ENCODE results near the gene LMF1. TPM values are rescaled to one million over a fixed set of nuclear protein-coding genes. Genes with fewer than 3 reads are reported as not detected.
"Not testable (repeated sequence)": the region's sequence is repeated elsewhere in the genome, so short reads cannot be mapped to it uniquely, and the experiment has no call there.

LMF1 gene
- total RNA-seq, 2 donors from 2014 or later = 11.9 to 12.0 TPM

DNA sequence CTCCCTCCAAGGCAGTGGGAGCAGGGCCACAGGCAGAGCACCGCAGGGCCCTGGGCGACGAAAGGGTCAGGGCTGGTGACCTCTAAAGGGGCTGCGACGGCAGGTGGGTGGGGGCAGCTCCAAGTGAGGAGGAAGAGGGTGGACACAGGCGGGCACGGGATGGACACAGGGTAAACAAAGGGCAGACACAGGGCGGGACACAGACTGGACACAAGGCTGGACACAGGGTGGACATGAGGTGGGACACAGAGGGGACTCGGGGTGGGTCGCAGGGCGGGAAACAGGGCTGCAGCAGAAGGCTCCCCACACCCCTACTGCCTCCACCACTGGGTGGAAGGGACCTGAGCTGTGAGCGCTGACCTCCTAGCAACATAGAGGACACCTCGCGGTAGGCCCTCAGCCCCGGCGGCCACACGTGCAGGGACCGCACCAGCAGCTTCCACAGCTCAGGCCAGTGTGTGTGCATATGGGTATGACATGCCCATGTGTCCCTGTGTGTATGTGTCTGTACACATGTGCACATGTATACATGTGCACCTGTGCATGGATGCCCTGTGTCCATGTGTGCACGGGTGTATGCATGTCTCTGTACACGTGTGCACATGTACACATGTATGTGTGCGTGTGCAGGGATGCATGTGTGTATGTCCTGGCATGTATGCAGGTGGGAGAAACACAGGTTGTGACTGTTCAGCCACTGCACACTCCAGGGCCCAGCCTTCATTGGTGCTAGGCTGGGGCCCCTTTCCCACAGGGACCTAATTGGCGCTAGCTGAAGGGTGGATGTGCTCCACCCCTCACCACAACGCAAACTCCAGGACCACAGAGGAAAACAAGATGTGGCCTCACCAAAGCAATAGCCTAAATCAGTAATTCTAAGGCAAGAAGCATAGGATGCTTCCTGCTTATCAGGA, 7.6 kb downstream of the LMF1 start:
- intact Hi-C loops (cut with DNase I) = no loop called here
- no peak for ATAC-seq
- DNase-seq = no peak

- ATAC-seq (no peak), DNase-seq (no peak)
- intact Hi-C loops (cut with DNase I) = no loop called here
Observed at GRCh38 chr16:962366-962765, 8.4 kb downstream of the LMF1 start.

- ATAC-seq (no peak), DNase-seq (no peak)
- intact Hi-C loops (cut with DNase I) = no loop called here
Observed at GRCh38 chr16:959232-960040, 11.3 kb downstream of the LMF1 start.

GRCh38 chr16:955766-956165, 15.0 kb downstream of the LMF1 start:
- intact Hi-C loops (cut with DNase I); ATAC-seq; DNase-seq: not testable (repeated sequence)

GRCh38 chr16:953818-954217, 17.0 kb downstream of the LMF1 start:
- DNase-seq; ATAC-seq; intact Hi-C loops (cut with DNase I): not testable (repeated sequence)

DNA sequence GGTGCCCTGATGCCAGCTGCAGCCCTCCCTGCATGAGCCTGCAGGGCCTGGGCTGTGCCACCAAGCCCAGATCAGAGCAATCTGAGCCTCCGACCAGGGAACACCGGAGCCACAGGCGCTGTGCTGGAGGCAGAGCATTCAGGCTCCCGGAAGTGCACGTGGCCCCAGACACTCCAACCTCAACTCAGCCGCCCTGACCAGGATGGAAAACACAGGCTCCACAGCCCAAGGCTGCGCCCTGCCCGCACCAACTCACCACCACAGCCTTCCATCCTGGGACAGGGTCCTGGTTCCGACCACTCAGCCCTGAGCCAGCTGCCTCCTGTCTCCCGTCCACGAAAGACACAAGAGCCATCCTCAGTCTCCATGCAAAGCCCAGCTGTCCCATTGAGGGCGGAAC, 18.5 kb downstream of the LMF1 start:
- intact Hi-C loops (cut with DNase I) = no loop called here
- no peak for DNase-seq
- no peak for ATAC-seq

DNA sequence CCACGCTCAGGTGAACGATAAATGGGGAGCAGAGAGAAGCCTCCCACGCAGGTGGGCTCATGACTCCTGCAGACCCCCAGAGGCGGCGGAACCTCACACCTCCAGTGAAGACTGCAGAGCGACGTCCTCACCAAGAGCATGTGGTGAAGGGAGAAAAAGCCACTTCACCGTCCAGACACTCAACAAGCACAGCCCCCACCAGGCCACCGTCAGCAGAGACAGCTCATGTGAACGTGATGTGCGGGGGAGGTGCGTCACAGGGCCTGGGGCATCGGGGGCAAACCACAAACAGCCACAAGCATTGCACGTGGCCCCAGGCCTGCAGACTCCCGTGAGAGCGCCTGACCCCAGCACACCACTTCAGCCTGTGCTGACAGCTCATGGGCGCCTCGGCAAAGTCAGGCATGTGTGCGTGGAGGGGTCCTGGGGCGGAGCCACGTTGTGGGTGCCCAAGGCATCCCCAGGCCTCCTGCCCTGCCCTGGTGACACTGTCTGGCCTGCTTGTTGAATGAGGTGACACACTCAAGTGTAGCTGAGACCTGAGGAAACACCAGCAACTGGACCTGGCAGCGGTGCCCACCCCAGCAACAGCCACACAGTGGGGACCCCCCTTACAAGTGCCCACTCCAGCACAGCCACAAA, 19.0 kb downstream of the LMF1 start:
- intact Hi-C loops (cut with DNase I) = no loop called here
- ATAC-seq (no peak), DNase-seq (no peak)

- intact Hi-C loops (cut with DNase I); DNase-seq: not testable (repeated sequence)
Observed at GRCh38 chr16:950733-951573, 19.8 kb downstream of the LMF1 start.

GRCh38 chr16:948767-949166, 22.0 kb downstream of the LMF1 start:
- DNase-seq; ATAC-seq; intact Hi-C loops (cut with DNase I): not testable (repeated sequence)

More at GRCh38 chr16:950733-951573, 19.8 kb downstream of the LMF1 start:
- not testable (repeated sequence) for ATAC-seq

GRCh38 chr16:947922-948303, 22.9 kb downstream of the LMF1 start:
- DNase-seq; intact Hi-C loops (cut with DNase I); ATAC-seq: not testable (repeated sequence)

GRCh38 chr16:947255-947921, 23.4 kb downstream of the LMF1 start:
- ATAC-seq (no peak), DNase-seq (no peak)
- intact Hi-C loops (cut with DNase I) = no loop called here

GRCh38 chr16:946048-946395, 24.8 kb downstream of the LMF1 start:
- ATAC-seq = no peak
- intact Hi-C loops (cut with DNase I) = no loop called here
- no peak for DNase-seq

- no peak for DNase-seq
- intact Hi-C loops (cut with DNase I) = no loop called here
- ATAC-seq = no peak
Observed at GRCh38 chr16:945271-946047, 25.3 kb downstream of the LMF1 start.

GRCh38 chr16:943971-944370, 26.8 kb downstream of the LMF1 start:
- ATAC-seq (no peak), DNase-seq (no peak)
- intact Hi-C loops (cut with DNase I) = no loop called here

DNA sequence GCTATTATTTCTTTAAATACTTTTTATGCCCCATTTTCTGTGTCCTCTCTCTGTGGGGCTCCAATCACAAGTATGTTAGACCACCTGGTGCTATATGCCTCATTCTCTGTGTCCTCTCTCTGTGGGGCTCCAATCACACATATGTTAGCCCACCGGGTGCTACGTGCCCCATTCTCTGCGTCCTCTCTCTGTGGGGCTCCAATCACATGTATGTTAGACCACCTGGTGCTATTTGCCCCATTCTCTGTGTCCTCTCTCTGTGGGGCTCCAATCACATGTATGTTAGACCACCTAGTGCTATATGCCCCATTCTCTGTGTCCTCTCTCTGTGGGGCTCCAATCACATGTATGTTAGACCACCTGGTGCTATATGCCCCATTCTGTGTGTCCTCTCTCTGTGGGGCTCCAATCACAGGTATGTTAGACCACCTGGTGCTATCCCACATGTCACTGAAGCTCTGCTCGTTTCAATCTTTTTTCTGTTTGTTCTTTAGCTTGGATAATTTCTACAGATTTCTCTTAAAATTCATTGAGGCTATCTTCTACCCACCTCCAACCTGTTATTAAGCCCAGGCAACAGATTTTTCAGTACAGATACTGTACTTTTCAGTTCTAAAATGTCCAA, 28.2 kb downstream of the LMF1 start:
- ATAC-seq (no peak), DNase-seq (no peak)
- intact Hi-C loops (cut with DNase I) = no loop called here

- intact Hi-C loops (cut with DNase I) = no loop called here
- no peak for DNase-seq
- no peak for ATAC-seq
Observed at GRCh38 chr16:939941-940340, 30.8 kb downstream of the LMF1 start.

GRCh38 chr16:939311-939710, 31.5 kb downstream of the LMF1 start:
- DNase-seq (no peak), ATAC-seq (no peak)
- intact Hi-C loops (cut with DNase I) = no loop called here

All from left cardiac atrium (tissue), 4 donors.